ENCODE results near the gene ILKAP.

The ILKAP gene

GRCh38 chr2:238159661-238160205, 43.8 kb downstream of the ILKAP start:
- DNase-seq (ENCODE audit: low spot score): no peak
- TF ChIP-seq, protein P1, sequence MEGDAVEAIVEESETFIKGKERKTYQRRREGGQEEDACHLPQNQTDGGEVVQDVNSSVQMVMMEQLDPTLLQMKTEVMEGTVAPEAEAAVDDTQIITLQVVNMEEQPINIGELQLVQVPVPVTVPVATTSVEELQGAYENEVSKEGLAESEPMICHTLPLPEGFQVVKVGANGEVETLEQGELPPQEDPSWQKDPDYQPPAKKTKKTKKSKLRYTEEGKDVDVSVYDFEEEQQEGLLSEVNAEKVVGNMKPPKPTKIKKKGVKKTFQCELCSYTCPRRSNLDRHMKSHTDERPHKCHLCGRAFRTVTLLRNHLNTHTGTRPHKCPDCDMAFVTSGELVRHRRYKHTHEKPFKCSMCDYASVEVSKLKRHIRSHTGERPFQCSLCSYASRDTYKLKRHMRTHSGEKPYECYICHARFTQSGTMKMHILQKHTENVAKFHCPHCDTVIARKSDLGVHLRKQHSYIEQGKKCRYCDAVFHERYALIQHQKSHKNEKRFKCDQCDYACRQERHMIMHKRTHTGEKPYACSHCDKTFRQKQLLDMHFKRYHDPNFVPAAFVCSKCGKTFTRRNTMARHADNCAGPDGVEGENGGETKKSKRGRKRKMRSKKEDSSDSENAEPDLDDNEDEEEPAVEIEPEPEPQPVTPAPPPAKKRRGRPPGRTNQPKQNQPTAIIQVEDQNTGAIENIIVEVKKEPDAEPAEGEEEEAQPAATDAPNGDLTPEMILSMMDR (IDR thresholded peaks at IDR 0.05; ENCODE audit: borderline replicate concordance, control extremely low read depth, extremely low read depth, insufficient read depth, missing control alignments): no peak
- in situ Hi-C loops (cut with MboI; ENCODE audit: low sequenced_read_pairs, unreplicated experiment): no loop called here

DNA sequence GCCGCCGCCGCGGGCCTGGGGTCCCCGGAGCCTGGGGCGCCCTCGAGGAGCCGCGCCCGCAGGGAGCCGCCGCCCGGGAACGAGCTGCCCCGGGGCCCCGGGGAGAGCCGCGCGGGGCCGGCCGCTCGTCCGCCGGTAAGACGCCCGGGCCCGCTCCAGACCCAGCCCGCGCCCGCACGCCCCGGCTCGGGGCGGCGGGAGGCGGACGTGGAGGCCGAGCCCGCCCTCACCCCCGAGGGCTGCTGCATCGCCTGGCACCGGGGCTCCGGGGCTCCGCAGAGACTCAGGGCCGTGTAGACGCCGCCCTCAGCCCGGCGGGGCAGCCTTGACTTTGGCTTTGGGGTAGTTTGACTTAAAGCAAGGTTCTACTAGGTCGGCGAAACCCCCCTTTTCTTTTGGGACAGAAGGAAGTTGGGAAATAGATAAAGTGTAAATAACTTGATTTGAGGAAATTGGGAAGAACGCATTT, 44.4 kb downstream of the ILKAP start:
- no peak for DNase-seq (ENCODE audit: low spot score)
- TF ChIP-seq, protein P1 (IDR thresholded peaks at IDR 0.05; ENCODE audit: borderline replicate concordance, control extremely low read depth, extremely low read depth, insufficient read depth, missing control alignments): no peak
- in situ Hi-C loops (cut with MboI; ENCODE audit: low sequenced_read_pairs, unreplicated experiment): no loop called here

- TF ChIP-seq, protein P1 (IDR thresholded peaks at IDR 0.05; ENCODE audit: borderline replicate concordance, control extremely low read depth, extremely low read depth, insufficient read depth, missing control alignments): peak; percentile 35
- DNase-seq (ENCODE audit: low spot score): peak; percentile 83
- in situ Hi-C loops (cut with MboI; ENCODE audit: low sequenced_read_pairs, unreplicated experiment): no loop called here
Observed at GRCh38 chr2:238158509-238159070, 44.9 kb downstream of the ILKAP start, which contains the start of gene ERFE. ERFE (plus strand) TSS chr2:238158970; CDS start chr2:238159008, 38 bp downstream.

GRCh38 chr2:238158018-238158508, 45.4 kb downstream of the ILKAP start:
- TF ChIP-seq, protein P1 (IDR thresholded peaks at IDR 0.05; ENCODE audit: borderline replicate concordance, control extremely low read depth, extremely low read depth, insufficient read depth, missing control alignments): no peak
- DNase-seq (ENCODE audit: low spot score): no peak
- in situ Hi-C loops (cut with MboI; ENCODE audit: low sequenced_read_pairs, unreplicated experiment): no loop called here

- TF ChIP-seq, protein P1 (IDR thresholded peaks at IDR 0.05; ENCODE audit: borderline replicate concordance, control extremely low read depth, extremely low read depth, insufficient read depth, missing control alignments): no peak
- in situ Hi-C loops (cut with MboI; ENCODE audit: low sequenced_read_pairs, unreplicated experiment): no loop called here
- no peak for DNase-seq (ENCODE audit: low spot score)
Observed at GRCh38 chr2:238157506-238158017, 45.9 kb downstream of the ILKAP start.

DNA sequence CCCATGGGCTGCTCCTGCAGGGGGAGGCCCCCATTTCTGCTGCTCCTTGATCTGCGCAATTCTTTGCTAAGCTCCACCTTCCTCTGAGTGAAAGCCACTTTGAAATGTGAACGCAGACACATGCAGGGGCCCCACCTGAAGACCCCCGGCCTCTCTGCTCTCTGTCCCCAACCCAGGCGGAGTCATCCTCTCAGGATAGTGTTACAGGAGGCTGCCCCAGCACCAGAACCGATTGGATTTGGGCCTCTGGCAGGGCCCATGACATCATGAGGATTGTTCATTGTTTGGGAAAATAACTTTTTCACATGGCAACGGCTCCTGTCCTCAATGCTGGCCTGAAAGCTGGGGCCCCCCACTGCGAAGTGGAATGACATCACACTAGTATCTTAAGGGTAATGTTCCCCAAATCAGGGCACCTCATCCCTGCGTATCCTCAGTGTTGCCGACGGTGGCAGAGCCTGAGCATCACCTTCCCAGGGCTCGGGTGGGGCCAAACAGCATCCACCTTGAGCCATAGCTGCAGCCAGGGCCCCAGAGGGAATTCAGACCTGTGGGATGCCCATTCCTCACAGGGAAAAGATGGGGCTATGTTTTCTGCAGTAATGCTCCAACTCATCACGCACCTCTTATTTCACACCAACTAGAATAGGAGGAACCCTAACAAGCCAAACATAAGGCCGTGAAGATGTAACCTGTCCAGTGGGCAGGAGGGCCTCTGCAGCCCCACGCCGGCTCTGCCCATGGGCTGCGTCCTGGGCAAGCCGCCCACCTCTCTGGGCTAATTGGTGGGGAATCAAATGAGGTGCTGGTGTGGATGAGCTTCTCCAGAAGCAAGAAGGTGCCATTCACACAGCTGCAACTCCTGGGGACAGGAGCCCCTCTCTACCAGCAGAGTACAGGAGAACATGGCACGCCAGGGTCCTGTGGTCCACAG, 47.5 kb downstream of the ILKAP start:
- TF ChIP-seq, protein P1 (IDR thresholded peaks at IDR 0.05; ENCODE audit: borderline replicate concordance, control extremely low read depth, extremely low read depth, insufficient read depth, missing control alignments): no peak
- in situ Hi-C loops (cut with MboI; ENCODE audit: low sequenced_read_pairs, unreplicated experiment): no loop called here
- no peak for DNase-seq (ENCODE audit: low spot score)

All from GM13976 (cell line).